AG10803 (cell line): Measurements from ENCODE around the gene ACOT7.

Experiments
- DNase-seq: peaks from one replicate; pipeline ENCODE4 v3.0.0; 2010; ENCODE audit warnings: low read depth
- H3K4me3 ChIP-seq: 2 replicates; pipeline ENCODE4 v1.5.1; 2011; ENCODE audit warnings: mild to moderate bottlenecking, low read length, control low read depth
- CTCF ChIP-seq: conservative IDR thresholded peaks from 2 replicates; pipeline ENCODE4 v1.5.1; 2011; ENCODE audit warnings: mild to moderate bottlenecking, low read length, control low read depth, inconsistent platforms

ACOT7 gene

GRCh38 chr1:6414881-6415626, 21.5 kb upstream of the ACOT7 start:
- no peak for DNase-seq
- TF ChIP-seq CTCF: no peak
- H3K4me3 ChIP-seq: no peak overlapping the region

- DNase-seq: peak; percentile 41
- H3K4me3 ChIP-seq: no peak overlapping the region; the same call in 1 of the 2 replicates
- TF ChIP-seq CTCF: peak; percentile 61
These were observed 20.9 kb upstream of the ACOT7 start for GRCh38 chr1:6414443-6414844.

DNA sequence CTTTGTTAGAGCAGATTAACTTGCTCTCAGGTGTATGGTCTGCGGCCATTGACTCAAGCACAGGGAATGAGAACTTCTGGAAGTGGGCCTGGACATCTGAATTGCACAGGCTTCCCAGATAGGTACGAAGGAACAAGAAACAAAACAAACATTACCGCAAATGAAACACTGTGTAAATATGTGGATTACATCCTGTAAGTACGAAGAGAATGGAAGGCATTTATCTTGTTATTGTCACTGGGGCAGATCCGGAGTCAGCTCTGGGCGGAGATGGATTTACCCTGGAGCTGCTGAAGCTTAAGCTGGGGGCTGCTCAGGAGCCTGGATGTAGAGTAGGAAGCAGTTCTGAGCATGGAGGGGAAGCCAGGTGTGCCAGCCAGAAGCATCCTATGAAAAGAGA, 19.3 kb upstream of the ACOT7 start:
- no peak for DNase-seq
- no peak overlapping the region for H3K4me3 ChIP-seq
- no peak for TF ChIP-seq CTCF

GRCh38 chr1:6410248-6410893, 16.8 kb upstream of the ACOT7 start:
- no peak for DNase-seq
- H3K4me3 ChIP-seq: no peak overlapping the region
- TF ChIP-seq CTCF: no peak

GRCh38 chr1:6409733-6410132, 16.2 kb upstream of the ACOT7 start:
- no peak for TF ChIP-seq CTCF
- H3K4me3 ChIP-seq: no peak overlapping the region
- no peak for DNase-seq

DNA sequence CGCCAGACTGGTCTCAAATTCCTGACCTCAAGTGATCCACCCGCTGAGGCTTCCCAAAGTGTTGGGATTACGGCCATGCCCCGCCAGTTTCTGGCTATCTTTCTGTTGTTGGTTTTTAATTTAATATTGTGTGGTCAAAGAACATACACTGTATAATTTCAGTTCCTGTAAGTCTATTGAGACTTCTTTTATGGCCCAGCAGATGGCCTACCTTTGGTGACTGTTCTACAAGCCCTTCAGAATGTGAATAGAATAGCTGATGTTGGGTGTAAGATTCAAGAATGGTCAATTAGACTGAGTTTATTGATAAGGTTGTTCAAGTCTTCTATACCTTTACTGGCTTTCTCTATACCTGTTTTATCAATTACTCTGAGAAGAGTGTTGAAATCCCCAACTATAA, 15.5 kb upstream of the ACOT7 start:
- no peak overlapping the region for H3K4me3 ChIP-seq
- no peak for DNase-seq
- TF ChIP-seq CTCF: 0 out of 2 replicates have a peak, but pooled peaks have one; percentile 2

GRCh38 chr1:6408023-6408422, 14.5 kb upstream of the ACOT7 start:
- no peak for TF ChIP-seq CTCF
- DNase-seq: no peak
- no peak overlapping the region for H3K4me3 ChIP-seq
